K562 (cell line): ENCODE data around the gene FGF22. TPM values are rescaled to one million over a fixed set of nuclear protein-coding genes. Genes with fewer than 3 reads are reported as not detected.
A peak's percentile ranks its signal among the peaks of the same experiment; 100 is the strongest.

Source experiments
- BRD4 ChIP-seq: fragments of 200-600 bp; sonication (generic); IDR thresholded peaks from 2 replicates; pipeline ENCODE4 v1.6.1; 2017; ENCODE audit warnings: inconsistent platforms
- GABPB1 ChIP-seq: sonication (generic); formaldehyde crosslinking; IDR thresholded peaks from 2 replicates; pipeline ENCODE4 v1.8.0; 2022; ENCODE audit warnings: mild to moderate bottlenecking, missing genetic modification reagents
- NR2C1 ChIP-seq, 2 experiments: fragments of 450-650 bp; IDR thresholded peaks; 2 replicates each; pipeline ENCODE4 v1.6.1; 2017; ENCODE audit warnings: mild to moderate bottlenecking in 2 of 2, antibody characterized with exemption in 1 of 2, inconsistent platforms in 1 of 2, missing compliant biosample characterization in 1 of 2, missing genetic modification characterization in 1 of 2
- POLR2G ChIP-seq: fragments of 200-400 bp; formaldehyde crosslinking; IDR thresholded peaks from 2 replicates; pipeline ENCODE4 v1.6.1; 2017; ENCODE audit warnings: low read depth, mild to moderate bottlenecking, antibody characterized with exemption, low read length, moderate library complexity
- POU5F1 ChIP-seq: fragments of 150-350 bp; IDR thresholded peaks from 2 replicates; pipeline ENCODE4 v1.6.1; 2014; ENCODE audit warnings: borderline replicate concordance, low read length, low read depth, mild to moderate bottlenecking; ENCODE audit not compliant: partially characterized antibody
- PTBP1 ChIP-seq: fragments of 200-400 bp; formaldehyde crosslinking; IDR thresholded peaks from 2 replicates; pipeline ENCODE4 v1.6.1; 2017; ENCODE audit warnings: low read depth, low read length
- RBFOX2 ChIP-seq: fragments of 200-400 bp; formaldehyde crosslinking; IDR thresholded peaks from 2 replicates; pipeline ENCODE4 v1.6.1; 2017; ENCODE audit warnings: low read depth, mild to moderate bottlenecking, low read length, moderate library complexity
- SMARCA4 ChIP-seq: fragments of 450-650 bp; IDR thresholded peaks from 2 replicates; pipeline ENCODE4 v1.6.1; 2016
- TRIM24 ChIP-seq, 2 experiments: fragments of 450-650 bp; IDR thresholded peaks; 2 replicates each; pipeline ENCODE4 v1.6.1; 2016
- ZBTB17 ChIP-seq: fragments of 450-650 bp; formaldehyde crosslinking; IDR thresholded peaks from 2 replicates; pipeline ENCODE4 v1.4.0; 2020; ENCODE audit warnings: mild to moderate bottlenecking
- ZKSCAN1 ChIP-seq: fragments of 150-350 bp; IDR thresholded peaks from 2 replicates; pipeline ENCODE4 v1.6.1; 2016; ENCODE audit warnings: low read depth, low read length
- polyA plus RNA-seq, 8 experiments: library from polyadenylated mRNA; depleted of rRNA in 4 of 8; stranded (reverse) in 5 of 8; unstranded in 3 of 8; fragments of >200 nt; fragmentation: Nextera tagmentation in 2 of 8; fragmentation: Illumina TruSeq in 1 of 8; extraction: Ambion mirVana in 2 of 8; extraction: Trizol in 1 of 8; gene quantifications; 2 replicates each; pipeline versions ENCODE4 v1.2.1 to v1.2.3, GENCODE V29; 2011 to 2014; ENCODE audit warnings: inconsistent platforms in 1 of 8, missing spikeins in 1 of 8
- total RNA-seq, 7 experiments: library from RNA; depleted of rRNA in 6 of 7; stranded (reverse); fragments of >200 nt in 6 of 7; fragmentation: Illumina TruSeq in 2 of 7; extraction: Trizol in 2 of 7; gene quantifications; 2 replicates each; pipeline versions ENCODE4 v1.2.1 to v1.2.3, GENCODE V29; 2011 to 2021; ENCODE audit warnings: low replicate concordance in 1 of 7
- TF ChIP-seq, protein P1 (sequence below): sonication (generic); formaldehyde crosslinking; IDR thresholded peaks from 2 replicates; pipeline ENCODE4 v1.8.0; 2022; ENCODE audit warnings: missing genetic modification reagents, mild to moderate bottlenecking, moderate library complexity, borderline replicate concordance
- TF ChIP-seq, protein P2 (sequence below): IDR thresholded peaks from 2 replicates; pipeline ENCODE4 v1.6.1; 2011; ENCODE audit warnings: borderline replicate concordance, low read depth, mild to moderate bottlenecking, moderate library complexity, low read length; ENCODE audit not compliant: insufficient read depth, poor library complexity, severe bottlenecking
- TF ChIP-seq, protein P3 (sequence below): fragments of 250-450 bp; sonication (Bioruptor Pico); IDR thresholded peaks from 2 replicates; pipeline ENCODE4 v1.9.0; 2021; ENCODE audit warnings: mild to moderate bottlenecking, inconsistent platforms

Gene FGF22
- total and polyA plus RNA-seq, 9 of the 15 experiments (the other 6 are each of a cell fraction or from before 2014, with no cell fraction given), result 0.14 to 2.2 (median 0.86) TPM; not detected in 4

DNA sequence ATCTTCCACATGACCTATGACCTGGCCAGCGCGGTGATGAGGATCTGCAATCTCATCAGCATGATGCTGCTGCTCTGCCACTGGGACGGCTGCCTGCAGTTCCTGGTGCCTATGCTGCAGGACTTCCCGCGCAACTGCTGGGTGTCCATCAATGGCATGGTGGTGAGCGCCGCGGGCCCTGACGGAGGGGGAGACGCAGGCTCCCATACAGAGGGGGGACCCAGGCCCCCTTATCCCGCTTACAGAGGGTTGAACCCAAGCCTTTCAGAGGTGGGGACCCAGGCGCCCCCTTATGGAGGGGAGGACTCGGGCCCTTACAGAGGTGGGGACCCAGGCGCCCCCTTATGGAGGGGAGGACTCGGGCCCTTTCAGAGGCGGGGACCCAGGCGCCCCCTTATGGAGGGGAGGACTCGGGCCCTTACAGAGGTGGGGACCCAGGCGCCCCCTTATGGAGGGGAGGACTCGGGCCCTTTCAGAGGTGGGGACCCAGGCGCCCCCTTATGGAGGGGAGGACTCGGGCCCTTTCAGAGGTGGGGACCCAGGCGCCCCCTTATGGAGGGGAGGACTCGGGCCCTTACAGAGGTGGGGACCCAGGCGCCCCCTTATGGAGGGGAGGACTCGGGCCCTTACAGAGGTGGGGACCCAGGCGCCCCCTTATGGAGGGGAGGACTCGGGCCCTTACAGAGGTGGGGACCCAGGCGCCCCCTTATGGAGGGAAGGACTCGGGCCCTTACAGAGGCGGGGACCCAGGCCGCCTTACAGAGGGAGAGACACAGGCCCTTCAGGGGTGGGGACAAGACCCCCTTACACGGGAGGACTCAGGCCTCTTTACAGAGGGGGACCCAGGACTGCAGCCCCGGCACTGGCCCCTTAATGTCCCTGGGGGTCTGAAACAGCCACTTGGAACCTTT, 34.4 kb upstream of the FGF22 start (continued):
- TF ChIP-seq, protein P1, sequence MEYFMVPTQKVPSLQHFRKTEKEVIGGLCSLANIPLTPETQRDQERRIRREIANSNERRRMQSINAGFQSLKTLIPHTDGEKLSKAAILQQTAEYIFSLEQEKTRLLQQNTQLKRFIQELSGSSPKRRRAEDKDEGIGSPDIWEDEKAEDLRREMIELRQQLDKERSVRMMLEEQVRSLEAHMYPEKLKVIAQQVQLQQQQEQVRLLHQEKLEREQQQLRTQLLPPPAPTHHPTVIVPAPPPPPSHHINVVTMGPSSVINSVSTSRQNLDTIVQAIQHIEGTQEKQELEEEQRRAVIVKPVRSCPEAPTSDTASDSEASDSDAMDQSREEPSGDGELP (CRISPR knock-in tag), result peak; percentile 53; the same call in 1 of the 2 replicates
- 0 out of 2 replicates have a peak, but pooled peaks have one; percentile 23 for TF ChIP-seq SMARCA4
- TF ChIP-seq POU5F1, result peak; percentile 16
- TF ChIP-seq TRIM24 (IDR thresholded peaks at IDR 0.05), result 0 out of 4 replicates have a peak, but pooled peaks of 1 of the 2 experiments have one; percentile 11
- peak; percentile 81; the same call in 1 of the 2 replicates for TF ChIP-seq PTBP1
- 0 out of 2 replicates have a peak, but pooled peaks have one; percentile 46 for TF ChIP-seq BRD4
- TF ChIP-seq ZBTB17 (CRISPR knock-in tag), result 0 out of 2 replicates have a peak, but pooled peaks have one; percentile 25
- TF ChIP-seq ZKSCAN1, result peak; percentile 65; the same call in 1 of the 2 replicates
- TF ChIP-seq, protein P2, sequence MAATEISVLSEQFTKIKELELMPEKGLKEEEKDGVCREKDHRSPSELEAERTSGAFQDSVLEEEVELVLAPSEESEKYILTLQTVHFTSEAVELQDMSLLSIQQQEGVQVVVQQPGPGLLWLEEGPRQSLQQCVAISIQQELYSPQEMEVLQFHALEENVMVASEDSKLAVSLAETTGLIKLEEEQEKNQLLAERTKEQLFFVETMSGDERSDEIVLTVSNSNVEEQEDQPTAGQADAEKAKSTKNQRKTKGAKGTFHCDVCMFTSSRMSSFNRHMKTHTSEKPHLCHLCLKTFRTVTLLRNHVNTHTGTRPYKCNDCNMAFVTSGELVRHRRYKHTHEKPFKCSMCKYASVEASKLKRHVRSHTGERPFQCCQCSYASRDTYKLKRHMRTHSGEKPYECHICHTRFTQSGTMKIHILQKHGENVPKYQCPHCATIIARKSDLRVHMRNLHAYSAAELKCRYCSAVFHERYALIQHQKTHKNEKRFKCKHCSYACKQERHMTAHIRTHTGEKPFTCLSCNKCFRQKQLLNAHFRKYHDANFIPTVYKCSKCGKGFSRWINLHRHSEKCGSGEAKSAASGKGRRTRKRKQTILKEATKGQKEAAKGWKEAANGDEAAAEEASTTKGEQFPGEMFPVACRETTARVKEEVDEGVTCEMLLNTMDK, result peak; percentile 98
- TF ChIP-seq RBFOX2, result peak; percentile 74
- peak; percentile 94 for TF ChIP-seq NR2C1 (IDR thresholded peaks at IDR 0.05)
- peak; percentile 96 for TF ChIP-seq NR2C1 (tag; IDR thresholded peaks at IDR 0.05)
- TF ChIP-seq GABPB1, result peak; percentile 56; the same call in 1 of the 2 replicates
- peak; percentile 74 for TF ChIP-seq POLR2G
- TF ChIP-seq, protein P3, sequence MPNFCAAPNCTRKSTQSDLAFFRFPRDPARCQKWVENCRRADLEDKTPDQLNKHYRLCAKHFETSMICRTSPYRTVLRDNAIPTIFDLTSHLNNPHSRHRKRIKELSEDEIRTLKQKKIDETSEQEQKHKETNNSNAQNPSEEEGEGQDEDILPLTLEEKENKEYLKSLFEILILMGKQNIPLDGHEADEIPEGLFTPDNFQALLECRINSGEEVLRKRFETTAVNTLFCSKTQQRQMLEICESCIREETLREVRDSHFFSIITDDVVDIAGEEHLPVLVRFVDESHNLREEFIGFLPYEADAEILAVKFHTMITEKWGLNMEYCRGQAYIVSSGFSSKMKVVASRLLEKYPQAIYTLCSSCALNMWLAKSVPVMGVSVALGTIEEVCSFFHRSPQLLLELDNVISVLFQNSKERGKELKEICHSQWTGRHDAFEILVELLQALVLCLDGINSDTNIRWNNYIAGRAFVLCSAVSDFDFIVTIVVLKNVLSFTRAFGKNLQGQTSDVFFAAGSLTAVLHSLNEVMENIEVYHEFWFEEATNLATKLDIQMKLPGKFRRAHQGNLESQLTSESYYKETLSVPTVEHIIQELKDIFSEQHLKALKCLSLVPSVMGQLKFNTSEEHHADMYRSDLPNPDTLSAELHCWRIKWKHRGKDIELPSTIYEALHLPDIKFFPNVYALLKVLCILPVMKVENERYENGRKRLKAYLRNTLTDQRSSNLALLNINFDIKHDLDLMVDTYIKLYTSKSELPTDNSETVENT (CRISPR knock-in tag), result peak; percentile 98
